Neural cell (in vitro differentiated cells): ENCODE results near the gene PGBD4. TPM values are rescaled to one million over a fixed set of nuclear protein-coding genes. Genes with fewer than 3 reads are reported as not detected.
"Not testable (repeated sequence)": the region's sequence is repeated elsewhere in the genome, so short reads cannot be mapped to it uniquely, and the experiment has no call there.

Experiments
- H2AFZ ChIP-seq: fragments of 200-600, 300-800 bp; sonication (generic), shearing (Covaris generic); 2 replicates; pipeline ENCODE4 v1.6.0; 2014; ENCODE audit warnings: low read depth, mild to moderate bottlenecking, antibody characterized with exemption, low read length, moderate library complexity
- H3F3A ChIP-seq: fragments of 200-600 bp; shearing (Covaris generic); 2 replicates; pipeline ENCODE4 v1.6.1; 2016; ENCODE audit warnings: mild to moderate bottlenecking, moderate library complexity, mixed read lengths, antibody characterized with exemption, low read length; ENCODE audit not compliant: insufficient read depth, poor library complexity, severe bottlenecking
- H3K27ac ChIP-seq: fragments of 200-600, 300-800 bp; sonication (generic), shearing (Covaris generic); 2 replicates; pipeline ENCODE4 v1.5.1; 2014; ENCODE audit warnings: mild to moderate bottlenecking, low read length, moderate library complexity
- H3K27me3 ChIP-seq: fragments of 300-800, 200-600 bp; sonication (generic), shearing (Covaris generic); 2 replicates; pipeline ENCODE4 v1.6.0; 2014; ENCODE audit warnings: mild to moderate bottlenecking, low read depth, low read length, moderate library complexity; ENCODE audit not compliant: insufficient read depth
- H3K36me3 ChIP-seq: fragments of 300-800, 200-600 bp; sonication (generic), shearing (Covaris generic); 2 replicates; pipeline ENCODE4 v1.5.1; 2014; ENCODE audit warnings: mild to moderate bottlenecking, antibody characterized with exemption, low read length, moderate library complexity; ENCODE audit not compliant: insufficient read depth
- H3K4me2 ChIP-seq: fragments of 300-800, 200-600 bp; sonication (generic), shearing (Covaris generic); 2 replicates; pipeline ENCODE4 v1.6.0; 2014; ENCODE audit warnings: mild to moderate bottlenecking, low read length
- H3K4me3 ChIP-seq: fragments of 300-800, 200-600 bp; sonication (generic), shearing (Covaris generic); 2 replicates; pipeline ENCODE4 v1.5.1; 2014; ENCODE audit warnings: mild to moderate bottlenecking, low read length, moderate library complexity
- H3K79me2 ChIP-seq: fragments of 200-600 bp; shearing (Covaris generic); replicated peaks from 2 replicates; pipeline ENCODE4 v1.6.0; 2014; ENCODE audit warnings: mild to moderate bottlenecking, low read length, moderate library complexity; ENCODE audit not compliant: insufficient read depth
- H3K9ac ChIP-seq: fragments of 300-800, 200-600 bp; sonication (generic), shearing (Covaris generic); 2 replicates; pipeline ENCODE4 v1.6.1; 2016; ENCODE audit warnings: mild to moderate bottlenecking, low read length, mixed read lengths
- H3K9me2 ChIP-seq: fragments of 200-600 bp; shearing (Covaris generic); 2 replicates; pipeline ENCODE4 v1.6.1; 2016; ENCODE audit warnings: mild to moderate bottlenecking, low read length, mixed read lengths; ENCODE audit not compliant: insufficient read depth
- H3K9me3 ChIP-seq: fragments of 200-600, 300-800 bp; sonication (generic), shearing (Covaris generic); 2 replicates; pipeline ENCODE4 v1.6.1; 2016; ENCODE audit warnings: mild to moderate bottlenecking, mixed run types, low read length, moderate library complexity, mixed read lengths
- H4K20me1 ChIP-seq: fragments of 200-600 bp; shearing (Covaris generic); 2 replicates; pipeline ENCODE4 v1.6.1; 2016; ENCODE audit warnings: mild to moderate bottlenecking, mixed run types; ENCODE audit not compliant: insufficient read depth
- EP300 ChIP-seq: fragments of 450-650 bp; conservative IDR thresholded peaks from 2 replicates; pipeline ENCODE4 v1.6.1; 2014; ENCODE audit warnings: antibody characterized with exemption, mild to moderate bottlenecking, moderate library complexity; ENCODE audit not compliant: poor library complexity, severe bottlenecking
- EZH2 ChIP-seq: fragments of 200-600, 300-800 bp; shearing (Covaris generic), sonication (generic); IDR thresholded peaks from 2 replicates; pipeline ENCODE4 v1.6.1; 2014; ENCODE audit warnings: antibody characterized with exemption, low read length, borderline replicate concordance, mild to moderate bottlenecking; ENCODE audit not compliant: insufficient read depth, poor library complexity, severe bottlenecking
- MXI1 ChIP-seq: fragments of 450-650 bp; conservative IDR thresholded peaks from 2 replicates; pipeline ENCODE4 v1.6.1; 2014; ENCODE audit warnings: antibody characterized with exemption, mild to moderate bottlenecking; ENCODE audit not compliant: poor library complexity, severe bottlenecking
- POLR2AphosphoS5 ChIP-seq: IDR thresholded peaks from 2 replicates; pipeline ENCODE4 v1.6.1; 2012
- RAD21 ChIP-seq: fragments of 450-650 bp; conservative IDR thresholded peaks from 2 replicates; pipeline ENCODE4 v1.6.1; 2014; ENCODE audit warnings: antibody characterized with exemption, mild to moderate bottlenecking, moderate library complexity
- REST ChIP-seq: IDR thresholded peaks from 2 replicates; pipeline ENCODE4 v1.6.1; 2012; ENCODE audit warnings: borderline replicate concordance
- SMC3 ChIP-seq: fragments of 450-650 bp; conservative IDR thresholded peaks from 2 replicates; pipeline ENCODE4 v1.6.1; 2014; ENCODE audit warnings: antibody characterized with exemption, mild to moderate bottlenecking, moderate library complexity; ENCODE audit not compliant: poor library complexity
- TAF1 ChIP-seq: IDR thresholded peaks from 2 replicates; pipeline ENCODE4 v1.6.1; 2012; ENCODE audit warnings: low read depth
- polyA plus RNA-seq: library from polyadenylated mRNA; depleted of rRNA; stranded (reverse); fragments of >200 nt; gene quantifications from 2 replicates; pipeline ENCODE4 v1.2.3, GENCODE V29; 2014
- TF ChIP-seq, protein P1 (sequence below): fragments of 450-650 bp; IDR thresholded peaks from 2 replicates; pipeline ENCODE4 v1.5.1; 2014; ENCODE audit warnings: antibody characterized with exemption, mild to moderate bottlenecking, moderate library complexity; ENCODE audit not compliant: poor library complexity, severe bottlenecking

Gene PGBD4
- polyA plus RNA-seq, 1 donor from 2014 or later: 2.4 TPM

- Histone ChIP-seq H3K4me3 (no peak overlapping the region), H3K9me2 (no peaks in the 10 kb centered on the region), H3K36me3 (no peaks in the 10 kb centered on the region), H3K9me3 (no peaks in the 10 kb centered on the region), H3F3A (no peaks in the 10 kb centered on the region), H3K9ac (no peak overlapping the region), H3K27me3 (no peaks in the 10 kb centered on the region), H3K27ac (no peak overlapping the region), H3K79me2 (no peaks in the 10 kb centered on the region), H2AFZ (no peak overlapping the region), H4K20me1 (no peaks in the 10 kb centered on the region), H3K4me2 (no peak overlapping the region)
- TF ChIP-seq, protein P1, sequence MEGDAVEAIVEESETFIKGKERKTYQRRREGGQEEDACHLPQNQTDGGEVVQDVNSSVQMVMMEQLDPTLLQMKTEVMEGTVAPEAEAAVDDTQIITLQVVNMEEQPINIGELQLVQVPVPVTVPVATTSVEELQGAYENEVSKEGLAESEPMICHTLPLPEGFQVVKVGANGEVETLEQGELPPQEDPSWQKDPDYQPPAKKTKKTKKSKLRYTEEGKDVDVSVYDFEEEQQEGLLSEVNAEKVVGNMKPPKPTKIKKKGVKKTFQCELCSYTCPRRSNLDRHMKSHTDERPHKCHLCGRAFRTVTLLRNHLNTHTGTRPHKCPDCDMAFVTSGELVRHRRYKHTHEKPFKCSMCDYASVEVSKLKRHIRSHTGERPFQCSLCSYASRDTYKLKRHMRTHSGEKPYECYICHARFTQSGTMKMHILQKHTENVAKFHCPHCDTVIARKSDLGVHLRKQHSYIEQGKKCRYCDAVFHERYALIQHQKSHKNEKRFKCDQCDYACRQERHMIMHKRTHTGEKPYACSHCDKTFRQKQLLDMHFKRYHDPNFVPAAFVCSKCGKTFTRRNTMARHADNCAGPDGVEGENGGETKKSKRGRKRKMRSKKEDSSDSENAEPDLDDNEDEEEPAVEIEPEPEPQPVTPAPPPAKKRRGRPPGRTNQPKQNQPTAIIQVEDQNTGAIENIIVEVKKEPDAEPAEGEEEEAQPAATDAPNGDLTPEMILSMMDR: no peak
- TF ChIP-seq REST (no peak), TAF1 (no peak), RAD21 (no peak), EZH2 (no peak), EP300 (no peak), MXI1 (no peak), POLR2AphosphoS5 (no peak), SMC3 (no peak)
These were observed 17.4 kb downstream of the PGBD4 start for GRCh38 chr15:34119291-34119690.

DNA sequence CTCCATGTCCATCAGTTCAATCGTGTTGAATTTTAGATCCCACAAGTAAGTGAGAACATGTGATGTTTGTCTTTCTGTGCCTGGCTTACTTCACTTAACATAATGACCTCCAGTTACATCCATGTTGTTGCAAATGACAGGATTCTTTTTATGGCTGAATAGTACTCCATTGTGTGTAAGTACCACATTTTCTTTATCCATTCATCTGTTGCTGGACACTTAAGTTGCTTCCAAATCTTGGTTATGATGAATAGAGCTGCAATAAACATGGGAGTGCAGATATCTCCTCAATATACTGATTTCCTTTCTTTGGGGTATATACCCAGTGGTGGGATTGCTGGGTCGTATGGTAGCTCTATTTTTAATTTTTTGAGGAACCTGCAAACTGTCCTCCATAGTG lies 18.5 kb downstream of the PGBD4 start:
- H3K9me2 ChIP-seq, H3K27ac ChIP-seq, H3K4me3 ChIP-seq, H3K27me3 ChIP-seq, H3K36me3 ChIP-seq, H3K9ac ChIP-seq, H3F3A ChIP-seq, H3K9me3 ChIP-seq, H3K79me2 ChIP-seq, H3K4me2 ChIP-seq, H4K20me1 ChIP-seq, H2AFZ ChIP-seq: not testable (repeated sequence)

DNA sequence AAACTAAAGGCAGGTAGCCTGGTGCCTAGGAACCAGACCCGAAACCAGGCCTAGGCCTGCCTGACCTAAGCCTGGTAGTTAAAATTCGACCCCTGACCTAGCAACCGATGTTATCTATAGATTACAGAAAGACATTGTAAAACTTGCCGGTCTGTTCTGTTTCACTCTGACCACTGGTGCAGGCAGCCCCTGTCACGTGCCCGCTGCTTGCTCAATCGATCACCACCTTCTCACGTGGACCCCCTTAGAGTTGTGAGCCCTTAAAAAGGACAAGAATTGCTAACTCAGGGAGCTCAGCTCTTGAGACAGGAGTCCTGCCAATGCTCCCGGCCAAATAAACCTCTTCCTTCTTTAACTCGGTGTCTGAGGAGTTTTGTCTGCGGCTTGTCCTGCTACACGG lies 19.9 kb downstream of the PGBD4 start:
- H3K9me2 ChIP-seq, H4K20me1 ChIP-seq: not testable (repeated sequence)

More for the DNA sequence above, 19.9 kb downstream of the PGBD4 start:
- H3K4me2 ChIP-seq, H3K4me3 ChIP-seq, H3K27me3 ChIP-seq, H3K9me3 ChIP-seq, H3K79me2 ChIP-seq, H3K9ac ChIP-seq, H3K27ac ChIP-seq, H2AFZ ChIP-seq, H3K36me3 ChIP-seq, H3F3A ChIP-seq: not testable (repeated sequence)
